Body of pancreas (tissue), 4 donors: Measurements from ENCODE around the gene ASGR2. TPM values are rescaled to one million over a fixed set of nuclear protein-coding genes. Genes with fewer than 3 reads are reported as not detected.

Experiments
- ATAC-seq: fragments of 150-250 bp; one replicate; pipeline ENCODE4 v1.9.1; 2016
- DNase-seq, 4 donors: peaks; one replicate each; pipeline ENCODE4 v3.0.0-alpha.2; 2019
- H3K27ac ChIP-seq, 4 donors: fragments of 200-600 bp; sonication (generic); 1 replicate in 3 of 4; 2 replicates in 1 of 4; pipeline versions ENCODE4 v1.5.1 to v1.6.1; 2016 to 2019; ENCODE audit warnings: mild to moderate bottlenecking in 1 of 4, mixed read lengths in 1 of 4, moderate library complexity in 1 of 4
- H3K27me3 ChIP-seq, 2 donors: fragments of 200-600 bp; sonication (generic); one replicate each; pipeline ENCODE4 v1.6.0; 2016; ENCODE audit warnings: mild to moderate bottlenecking in 1 of 2
- H3K36me3 ChIP-seq, 2 donors: fragments of 200-600 bp; sonication (generic); replicated peaks in 1 of 2; 2 replicates each; pipeline ENCODE4 v1.5.1; 2016; ENCODE audit warnings: low read depth in 2 of 2; ENCODE audit not compliant: insufficient read depth in 1 of 2
- H3K4me1 ChIP-seq: fragments of 200-600 bp; sonication (generic); one replicate; pipeline ENCODE4 v1.6.0; 2016
- H3K4me3 ChIP-seq, 2 donors: fragments of 200-600 bp; sonication (generic); 1 replicate in 1 of 2; 2 replicates in 1 of 2; pipeline ENCODE4 v1.5.1; 2016 to 2019
- H3K9me3 ChIP-seq, 3 donors: fragments of 200-600 bp; sonication (generic); 1 replicate in 2 of 3; 2 replicates in 1 of 3; pipeline ENCODE4 v1.5.1; 2016
- POLR2A ChIP-seq, 3 donors: fragments of 450-650 bp; IDR thresholded peaks; one replicate each; pipeline ENCODE4 v1.6.1; 2016; ENCODE audit warnings: antibody characterized with exemption in 3 of 3, mild to moderate bottlenecking in 2 of 3
- WGBS, 2 donors: methylation state at CpG; one replicate each; pipeline ENCODE4 v1.1.5; 2017; 5-methylcytosine and 5-hydroxymethylcytosine counted together
- intact Hi-C: fragments of 100-400 bp; cut with DNase I; formaldehyde crosslinking; loops from one replicate; pipeline ENCODE4 v1.15.1; 2023
- total RNA-seq, 2 donors: library from RNA; depleted of rRNA; stranded (reverse); fragments of >200 nt; gene quantifications; one replicate each; pipeline ENCODE4 v1.1.0, GENCODE V29; 2016
- TF ChIP-seq, protein P1 (sequence below), 7 experiments: fragments of 450-650 bp in 4 of 7; fragments of 200-600 bp in 3 of 7; sonication (generic) in 3 of 7; IDR thresholded peaks; one replicate each; pipeline ENCODE4 v1.5.1; 2016 to 2019; ENCODE audit warnings: antibody characterized with exemption in 7 of 7

ASGR2 gene
- total RNA-seq, 2 donors from 2014 or later = not detected

DNA sequence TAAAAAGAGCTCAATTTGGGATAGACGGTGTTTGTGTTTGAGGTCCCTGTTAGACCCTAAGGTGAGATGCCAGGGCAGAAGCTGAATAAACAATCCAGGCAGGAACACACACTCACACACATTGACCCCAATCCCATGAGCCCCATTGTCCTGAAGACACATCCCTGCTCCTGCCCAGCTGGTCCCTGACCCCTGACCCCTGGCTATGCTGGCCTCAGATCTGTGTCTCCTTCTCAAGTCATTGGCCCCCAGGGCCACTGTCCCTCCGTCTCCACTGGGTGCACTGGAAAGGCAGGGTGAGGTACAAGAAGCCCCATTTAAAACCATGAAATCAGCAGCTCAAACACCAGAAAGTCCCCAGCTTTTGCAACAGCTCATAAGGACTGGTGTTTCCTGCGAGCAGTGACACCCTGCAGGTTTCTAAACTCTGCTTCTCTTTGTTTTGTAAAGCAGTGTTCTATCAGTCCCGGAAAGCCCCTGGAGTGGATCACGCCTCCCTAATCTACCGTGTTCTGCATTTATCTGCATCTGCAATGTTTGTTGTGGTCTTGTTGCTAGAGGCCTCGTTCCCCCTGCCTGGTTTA, 18.0 kb upstream of the ASGR2 start:
- DNase-seq = peak in 1 of 4 donors; percentile 40
- no peaks in the 10 kb centered on the region for H3K36me3 ChIP-seq
- no peaks in the 10 kb centered on the region for H3K4me1 ChIP-seq
- TF ChIP-seq, protein P1, sequence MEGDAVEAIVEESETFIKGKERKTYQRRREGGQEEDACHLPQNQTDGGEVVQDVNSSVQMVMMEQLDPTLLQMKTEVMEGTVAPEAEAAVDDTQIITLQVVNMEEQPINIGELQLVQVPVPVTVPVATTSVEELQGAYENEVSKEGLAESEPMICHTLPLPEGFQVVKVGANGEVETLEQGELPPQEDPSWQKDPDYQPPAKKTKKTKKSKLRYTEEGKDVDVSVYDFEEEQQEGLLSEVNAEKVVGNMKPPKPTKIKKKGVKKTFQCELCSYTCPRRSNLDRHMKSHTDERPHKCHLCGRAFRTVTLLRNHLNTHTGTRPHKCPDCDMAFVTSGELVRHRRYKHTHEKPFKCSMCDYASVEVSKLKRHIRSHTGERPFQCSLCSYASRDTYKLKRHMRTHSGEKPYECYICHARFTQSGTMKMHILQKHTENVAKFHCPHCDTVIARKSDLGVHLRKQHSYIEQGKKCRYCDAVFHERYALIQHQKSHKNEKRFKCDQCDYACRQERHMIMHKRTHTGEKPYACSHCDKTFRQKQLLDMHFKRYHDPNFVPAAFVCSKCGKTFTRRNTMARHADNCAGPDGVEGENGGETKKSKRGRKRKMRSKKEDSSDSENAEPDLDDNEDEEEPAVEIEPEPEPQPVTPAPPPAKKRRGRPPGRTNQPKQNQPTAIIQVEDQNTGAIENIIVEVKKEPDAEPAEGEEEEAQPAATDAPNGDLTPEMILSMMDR (IDR thresholded peaks at IDR 0.05) = no peak
- TF ChIP-seq POLR2A (IDR thresholded peaks at IDR 0.05) = no peak
- ATAC-seq = no peak
- H3K4me3 ChIP-seq = no peak overlapping the region
- intact Hi-C loops = no loop called here
- no peaks in the 10 kb centered on the region for H3K9me3 ChIP-seq
- H3K27ac ChIP-seq = peak overlapping the region in 1 of 4 donors; percentile 70
- 31 to 38% methylated on average over 6 to 7 of the region's 7 CpGs for WGBS, 2 donors
- H3K27me3 ChIP-seq = peaks cover 0 to 8% of the 10 kb centered on the region in 2 donors

DNA sequence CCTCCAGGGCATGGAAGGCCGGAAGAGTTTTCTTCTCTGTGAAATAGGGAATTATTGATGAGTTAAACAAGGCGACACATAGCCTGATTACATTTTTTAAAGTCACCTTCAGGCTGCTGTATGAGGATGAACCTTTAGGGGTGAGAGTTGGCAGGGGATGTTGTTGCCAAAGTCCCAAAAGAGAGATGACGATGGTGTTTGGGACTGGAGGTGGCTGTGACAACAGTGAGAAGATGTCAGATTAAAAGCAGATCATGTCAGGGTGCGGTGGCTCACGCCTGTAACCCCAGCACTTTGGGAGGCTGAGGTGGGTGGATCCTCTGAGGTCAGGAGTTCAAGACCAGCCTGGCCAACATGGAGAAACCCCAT, 16.8 kb upstream of the ASGR2 start:
- DNase-seq (no peak), ATAC-seq (no peak)
- TF ChIP-seq POLR2A (IDR thresholded peaks at IDR 0.05) = no peak
- TF ChIP-seq, protein P1 (IDR thresholded peaks at IDR 0.05) = no peak
- H3K27me3 ChIP-seq = no peaks in the 10 kb centered on the region
- peak overlapping the region in 1 of 4 donors; percentile 70 for H3K27ac ChIP-seq
- no peaks in the 10 kb centered on the region for H3K9me3 ChIP-seq
- intact Hi-C loops = no loop called here
- H3K4me1 ChIP-seq = no peaks in the 10 kb centered on the region
- H3K36me3 ChIP-seq = no peaks in the 10 kb centered on the region
- no peak overlapping the region for H3K4me3 ChIP-seq
- WGBS, 2 donors = 67 to 81% methylated on average over 5 of the region's 5 CpGs

DNA sequence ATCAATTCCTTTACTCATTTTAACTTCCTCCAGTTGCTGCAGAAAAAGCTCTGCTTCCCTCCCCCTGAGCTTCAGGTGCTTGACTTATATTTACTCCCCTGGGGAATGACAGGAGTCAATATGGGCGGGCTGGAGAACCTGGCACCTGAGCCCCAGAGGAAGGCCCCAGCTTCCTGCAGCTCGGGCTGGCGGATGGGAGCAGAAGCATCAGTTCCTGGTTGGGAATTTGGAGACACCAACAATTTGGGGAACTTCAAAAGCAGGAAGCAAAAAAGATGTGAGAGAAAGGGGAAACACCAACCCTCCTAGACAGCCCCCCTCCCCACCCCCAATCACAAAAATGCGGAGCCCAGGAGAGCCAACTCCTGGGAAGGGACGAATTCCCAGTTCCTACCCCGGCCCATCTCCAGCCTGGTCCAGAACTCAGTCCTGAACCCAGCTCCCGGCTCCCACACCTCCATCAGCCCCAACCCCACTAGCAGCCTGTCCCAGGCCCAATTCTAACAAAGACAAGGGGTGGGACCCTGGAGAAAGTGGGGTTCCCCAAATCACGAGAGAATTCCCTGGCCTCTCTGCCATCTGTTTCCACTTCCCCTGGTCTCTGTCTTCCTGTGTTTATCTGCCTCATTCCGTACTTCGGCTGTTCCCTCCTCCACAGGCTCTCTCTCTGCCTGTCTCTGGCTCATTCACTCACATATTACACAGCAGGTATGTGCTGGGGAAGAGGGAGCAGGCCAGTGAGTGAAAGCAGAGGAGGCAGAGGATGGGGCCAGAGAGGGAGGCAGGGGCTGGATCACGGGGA, 16.2 kb upstream of the ASGR2 start:
- Histone ChIP-seq H3K4me3 (no peak overlapping the region), H3K4me1 (no peaks in the 10 kb centered on the region), H3K9me3 (no peaks in the 10 kb centered on the region), H3K27ac (peak overlapping the region in 1 of 4 donors; percentile 70), H3K36me3 (no peaks in the 10 kb centered on the region), H3K27me3 (no peaks in the 10 kb centered on the region)
- no peak for TF ChIP-seq POLR2A (IDR thresholded peaks at IDR 0.05)
- TF ChIP-seq, protein P1 (IDR thresholded peaks at IDR 0.05) = no peak
- DNase-seq (peak in 1 of 4 donors; percentile 28), ATAC-seq (no peak)
- WGBS, 2 donors = 40 to 45% methylated on average over 11 of the region's 11 CpGs
- intact Hi-C loops = no loop called here

DNA sequence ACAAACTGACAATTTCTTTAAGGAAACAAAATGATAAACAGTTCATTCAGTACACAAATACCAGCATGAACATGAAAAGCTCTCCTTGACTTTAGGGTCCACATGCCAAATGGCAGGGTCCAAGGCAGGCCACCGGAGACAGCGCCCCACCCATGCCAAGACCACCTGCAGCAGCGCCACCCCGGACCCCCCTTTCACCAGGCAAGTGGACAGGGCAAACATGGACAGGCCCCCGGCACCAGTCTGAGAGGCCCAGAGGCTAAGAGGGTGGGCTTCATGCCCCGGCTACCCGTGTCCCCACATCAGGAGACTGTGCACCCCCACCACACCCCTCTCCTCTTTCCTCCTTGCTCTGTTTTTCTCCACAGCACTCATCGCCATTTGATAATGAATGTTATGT, 14.7 kb upstream of the ASGR2 start:
- no peak overlapping the region for H3K4me3 ChIP-seq
- TF ChIP-seq, protein P1 (IDR thresholded peaks at IDR 0.05) = no peak
- TF ChIP-seq POLR2A (IDR thresholded peaks at IDR 0.05) = no peak
- 65 to 72% methylated on average over 8 of the region's 8 CpGs for WGBS, 2 donors
- intact Hi-C loops = no loop called here
- H3K9me3 ChIP-seq = no peaks in the 10 kb centered on the region
- H3K27ac ChIP-seq = no peak overlapping the region
- no peaks in the 10 kb centered on the region for H3K27me3 ChIP-seq
- no peaks in the 10 kb centered on the region for H3K4me1 ChIP-seq
- DNase-seq = no peak
- no peak for ATAC-seq
- H3K36me3 ChIP-seq = no peaks in the 10 kb centered on the region
